Posterior cingulate gyrus (tissue), 11 donors: ENCODE data around the gene RNASEL.

Experiments
- DNase-seq, 10 donors: peaks; one replicate each; pipeline versions ENCODE4 v3.0.0 to v3.0.0-alpha.2; 2020 to 2021; ENCODE audit warnings: mixed read lengths in 3 of 10
- intact Hi-C: fragments of 100-400 bp; cut with DNase I; formaldehyde crosslinking; loops from one replicate; pipeline ENCODE4 v1.15.1; 2023

RNASEL gene

GRCh38 chr1:182601913-182602312 is 12.9 kb upstream of the RNASEL start:
- intact Hi-C loops, result loop anchor here (1.0 to 10.0 kb wide), 3 partner anchors 180 to 517 kb away; partner anchors contain the start of gene NPL
- no peak for DNase-seq

GRCh38 chr1:182601416-182601786 is 12.3 kb upstream of the RNASEL start:
- intact Hi-C loops, result loop anchor here (1.0 to 10.0 kb wide), 2 partner anchors 188 to 517 kb away; partner anchors contain the start of gene NPL
- peak in 6 of 10 donors; percentile 33 to 91 (median 58) for DNase-seq

DNA sequence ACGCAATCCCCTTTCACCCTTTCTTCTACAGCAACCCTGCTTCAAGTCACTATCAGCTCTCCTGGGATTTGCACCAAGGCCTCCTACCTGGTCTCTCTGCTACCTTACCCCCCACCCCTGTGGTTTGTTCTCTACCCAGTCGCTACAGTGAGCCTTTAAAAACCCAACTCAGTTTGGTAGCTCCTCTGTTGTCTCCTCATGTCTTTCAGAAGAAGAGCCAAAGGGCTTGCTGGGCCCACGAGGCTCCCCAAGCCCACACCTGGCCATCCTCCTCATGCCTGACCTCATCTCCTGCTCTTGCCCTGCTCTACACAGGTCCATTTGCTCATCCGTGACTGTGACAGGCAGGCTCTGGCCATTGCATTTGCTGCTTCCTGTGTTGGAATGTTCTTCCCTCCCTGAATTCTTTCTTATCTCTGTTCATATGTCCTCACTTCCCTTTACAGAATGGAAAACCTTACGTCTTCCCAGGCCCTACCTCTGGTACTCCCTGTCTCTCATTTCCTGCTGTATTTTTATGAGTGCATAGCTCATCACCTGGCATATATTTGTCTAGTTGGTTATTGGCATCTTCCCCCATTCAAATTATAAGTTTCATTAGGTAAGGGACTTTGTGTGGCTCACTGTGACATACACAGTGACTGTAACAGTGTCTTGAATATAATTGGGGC is 11.8 kb upstream of the RNASEL start:
- DNase-seq, result no peak
- intact Hi-C loops, result loop anchor here (1.0 to 10.0 kb wide), 2 partner anchors 188 to 516 kb away; partner anchors contain the start of gene NPL

- intact Hi-C loops, result loop anchor here (10.0 kb wide), 1 partner anchor 515 kb away; no protein-coding TSS in a partner anchor
Observed at GRCh38 chr1:182600036-182600713, 11.1 kb upstream of the RNASEL start.

GRCh38 chr1:182599339-182599738 is 10.3 kb upstream of the RNASEL start:
- intact Hi-C loops, result no loop called here

More at GRCh38 chr1:182600036-182600713, 11.1 kb upstream of the RNASEL start:
- DNase-seq, result no peak

DNA sequence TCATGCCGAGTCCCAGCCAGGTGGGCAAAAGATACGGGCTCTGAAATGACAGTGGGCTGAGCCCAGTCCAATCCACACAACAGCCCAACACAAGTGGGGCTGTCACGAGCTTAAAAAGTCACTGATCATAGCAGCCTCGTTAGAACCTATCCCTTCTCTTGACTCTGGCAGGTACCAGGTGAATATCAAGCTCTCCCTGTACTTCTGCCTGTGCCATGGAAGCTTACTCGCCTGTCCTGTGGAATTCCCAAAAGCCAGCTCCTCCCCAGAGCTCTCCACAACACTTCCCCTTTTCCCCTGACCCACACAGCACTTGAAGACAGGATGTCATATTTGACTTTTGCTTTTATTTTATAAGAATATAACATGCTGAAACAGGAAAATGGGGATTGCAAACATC is 9.2 kb upstream of the RNASEL start:
- DNase-seq, result no peak
- intact Hi-C loops, result no loop called here

More at GRCh38 chr1:182599339-182599738, 10.3 kb upstream of the RNASEL start:
- no peak for DNase-seq

- intact Hi-C loops, result no loop called here
- no peak for DNase-seq
Observed at GRCh38 chr1:182596934-182597333, 7.9 kb upstream of the RNASEL start.

DNA sequence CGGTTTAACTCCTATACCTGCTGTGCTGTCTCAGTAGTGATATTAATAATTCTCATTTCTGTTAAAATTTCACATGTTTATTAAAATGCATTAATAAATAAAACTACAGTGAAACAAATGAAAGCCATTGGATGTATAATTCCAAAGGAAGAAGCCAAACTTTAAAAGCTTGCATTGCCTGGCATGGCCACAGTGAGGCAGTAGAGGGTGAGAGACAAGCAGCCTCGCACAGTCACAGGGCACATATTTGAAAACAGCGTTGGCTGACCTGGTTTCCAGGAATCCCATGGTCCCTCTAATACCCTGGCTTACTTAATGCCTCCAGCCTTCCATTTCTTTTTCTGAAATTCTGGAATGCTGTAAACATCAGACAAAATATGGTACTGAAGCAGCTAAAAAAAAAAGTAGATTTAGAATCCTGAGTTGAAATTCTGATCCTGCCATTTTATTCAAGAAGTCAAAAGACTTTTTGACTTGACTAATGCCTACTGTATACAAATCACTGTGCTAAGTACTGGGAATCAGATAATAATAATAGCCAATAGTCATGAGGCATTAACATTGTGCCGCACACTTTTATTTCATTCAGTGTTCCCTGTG is 6.7 kb upstream of the RNASEL start:
- intact Hi-C loops, result no loop called here
- peak in 8 of 10 donors; percentile 38 to 91 (median 71) for DNase-seq

DNA sequence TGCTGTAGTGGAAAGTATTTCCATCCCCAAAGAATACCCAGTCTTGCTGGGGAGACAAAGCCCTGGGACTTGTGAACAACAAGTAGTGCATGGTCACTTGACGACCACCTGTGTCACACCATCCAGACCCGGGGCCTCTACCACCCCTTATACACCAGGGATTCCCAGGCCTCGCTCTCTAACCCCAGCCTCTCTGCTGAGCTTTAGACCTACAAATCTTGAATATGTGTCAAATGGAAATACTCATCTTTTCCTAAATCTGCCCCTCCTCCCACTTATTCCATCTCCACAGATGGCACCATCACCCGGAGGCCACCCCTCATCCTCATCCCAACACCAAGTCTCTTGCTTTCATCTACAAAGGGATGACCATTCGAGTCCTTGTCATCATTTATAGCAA is 875 bp upstream of the RNASEL start:
- intact Hi-C loops, result no loop called here
- no peak for DNase-seq

GRCh38 chr1:182589520-182589919 is 464 bp upstream of the RNASEL start:
- intact Hi-C loops, result no loop called here

GRCh38 chr1:182587666-182588499 is 1.2 kb downstream of the RNASEL start:
- intact Hi-C loops, result no loop called here
- DNase-seq, result no peak

More at GRCh38 chr1:182589520-182589919, 464 bp upstream of the RNASEL start:
- DNase-seq, result no peak

- intact Hi-C loops, result no loop called here
Observed at GRCh38 chr1:182587093-182587492, 2.0 kb downstream of the RNASEL start.

GRCh38 chr1:182586380-182586779 is 2.7 kb downstream of the RNASEL start:
- no peak for DNase-seq
- intact Hi-C loops, result no loop called here

More at GRCh38 chr1:182587093-182587492, 2.0 kb downstream of the RNASEL start:
- DNase-seq, result no peak

DNA sequence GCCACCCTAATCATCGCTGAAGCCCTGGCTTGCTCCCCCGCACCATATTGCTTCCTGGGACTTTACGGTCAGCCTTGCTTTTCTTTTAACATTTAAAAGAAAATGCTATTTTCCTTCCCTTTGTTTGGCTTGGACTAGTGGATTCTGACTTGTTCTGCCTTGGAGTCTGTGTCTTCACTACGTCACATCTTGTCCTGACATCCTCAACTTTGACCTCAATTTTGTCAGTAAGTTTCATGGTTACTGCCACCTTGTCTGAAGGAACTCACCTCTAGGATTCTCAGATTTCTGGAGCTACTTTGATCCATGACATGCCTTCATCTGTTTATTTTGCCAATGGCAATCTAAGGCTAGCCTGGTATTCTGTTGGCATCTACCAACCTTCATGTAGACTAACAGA is 4.3 kb downstream of the RNASEL start:
- intact Hi-C loops, result no loop called here

DNA sequence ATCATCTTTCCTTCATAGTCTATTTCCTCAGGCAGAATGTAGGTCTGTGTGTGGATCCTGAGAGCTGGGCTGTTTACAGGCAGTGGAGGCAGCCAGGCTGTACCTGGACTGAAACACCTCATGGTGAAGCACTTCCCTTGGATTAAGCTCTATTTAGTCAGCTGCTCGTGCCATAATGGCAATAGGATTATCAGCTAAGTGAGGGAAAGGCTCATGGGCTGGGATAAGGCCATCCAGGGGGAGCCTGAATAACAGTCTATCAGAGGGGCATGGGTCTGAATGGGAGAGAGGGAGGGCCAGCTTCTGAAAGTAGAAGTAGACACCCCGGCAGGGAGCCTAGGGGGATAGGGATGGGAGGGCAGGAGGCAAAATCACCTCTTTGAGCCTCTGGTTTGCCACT is 8.3 kb downstream of the RNASEL start:
- intact Hi-C loops, result no loop called here

More for the DNA sequence above, 4.3 kb downstream of the RNASEL start:
- DNase-seq, result no peak

DNA sequence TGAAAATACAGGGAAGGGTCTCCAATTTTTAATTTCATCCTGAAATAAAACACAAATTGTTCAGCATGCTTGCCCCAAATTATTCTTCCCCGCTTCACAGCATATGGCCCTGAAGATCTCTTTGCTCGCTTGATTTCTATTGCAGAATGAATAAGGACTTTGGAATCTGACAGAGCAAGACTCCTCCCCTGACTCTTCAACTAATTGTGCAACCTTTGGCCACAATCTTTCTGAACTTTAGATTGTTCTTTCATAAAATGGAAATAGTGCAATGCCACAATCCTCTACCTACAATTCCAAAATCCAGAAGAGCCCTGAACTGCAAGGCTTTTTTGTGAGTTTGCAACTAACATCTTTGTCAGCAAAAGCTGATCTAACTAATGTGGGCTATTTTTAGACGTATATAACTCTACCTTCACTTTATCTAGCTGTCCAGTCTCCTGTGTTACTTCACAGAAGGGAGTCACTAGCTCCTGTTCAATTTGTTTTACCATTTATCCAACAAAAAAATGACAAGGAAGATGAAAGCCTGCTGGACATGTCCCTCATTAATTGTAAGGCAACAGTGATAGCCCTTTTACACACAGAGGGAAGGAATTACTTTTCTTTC is 13.4 kb downstream of the RNASEL start:
- no peak for DNase-seq
- intact Hi-C loops, result no loop called here

More for the DNA sequence above, 8.3 kb downstream of the RNASEL start:
- DNase-seq, result no peak

- intact Hi-C loops, result no loop called here
- DNase-seq, result no peak
Observed at GRCh38 chr1:182574156-182574555, 14.9 kb downstream of the RNASEL start.

DNA sequence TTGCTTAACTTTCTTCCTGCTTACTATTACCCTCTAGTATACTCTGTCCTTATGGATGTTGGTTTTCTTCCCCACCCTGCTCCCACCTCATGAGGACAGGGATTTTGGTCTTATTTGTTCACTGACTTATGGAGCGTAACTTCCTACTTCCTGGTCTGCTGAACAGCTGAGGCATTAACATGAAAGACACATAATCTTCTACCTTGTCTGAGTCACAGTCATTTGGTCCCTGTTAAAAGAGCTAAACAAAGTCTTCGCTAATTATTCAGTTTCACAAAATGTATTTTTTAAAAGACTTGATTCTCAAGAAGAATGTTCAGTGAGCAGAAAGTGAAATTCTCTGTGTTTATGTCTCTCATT is 18.5 kb downstream of the RNASEL start:
- no peak for DNase-seq
- intact Hi-C loops, result no loop called here

DNA sequence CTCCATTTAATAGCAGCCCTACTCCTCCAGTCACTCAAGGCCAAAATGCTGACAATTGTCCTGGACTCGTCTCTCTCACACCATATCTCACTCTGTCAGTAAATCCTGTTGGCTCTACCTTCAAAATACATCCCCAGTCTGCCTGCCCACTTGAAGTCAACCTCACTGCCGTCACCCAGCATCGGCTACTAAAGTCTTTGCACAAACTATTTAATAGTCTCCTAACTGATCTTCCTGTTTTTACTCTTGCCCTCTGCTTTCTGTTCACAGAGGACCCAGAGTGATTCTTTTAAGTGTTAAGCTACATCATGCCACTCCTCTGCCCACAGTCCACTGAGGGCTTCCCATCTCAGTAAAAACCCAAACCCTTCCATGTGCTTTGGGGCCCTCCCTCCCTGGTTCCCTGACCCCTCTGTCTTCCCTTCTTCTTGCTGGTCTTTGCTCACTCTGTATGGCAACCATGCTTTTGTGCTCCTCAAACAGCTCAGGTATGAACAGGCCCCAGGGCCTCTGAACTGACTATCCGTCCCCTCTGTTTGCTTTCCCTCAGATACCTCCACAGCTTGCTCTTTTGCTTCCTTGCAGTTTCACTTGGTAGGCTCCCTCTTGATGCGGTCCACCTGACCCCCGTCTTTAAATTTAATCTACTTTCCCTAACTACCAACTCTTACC is 19.0 kb downstream of the RNASEL start:
- DNase-seq, result no peak

More for the DNA sequence above, 19.0 kb downstream of the RNASEL start:
- intact Hi-C loops, result no loop called here
